GM21447 (cell line): ENCODE data around the gene ACKR2.

Source experiments
- ATAC-seq: cut with Tn5 transposase; IDR thresholded peaks from one replicate; pipeline ENCODE4 v1.9.1; 2021; ENCODE audit not compliant: unreplicated experiment

ACKR2 gene

DNA sequence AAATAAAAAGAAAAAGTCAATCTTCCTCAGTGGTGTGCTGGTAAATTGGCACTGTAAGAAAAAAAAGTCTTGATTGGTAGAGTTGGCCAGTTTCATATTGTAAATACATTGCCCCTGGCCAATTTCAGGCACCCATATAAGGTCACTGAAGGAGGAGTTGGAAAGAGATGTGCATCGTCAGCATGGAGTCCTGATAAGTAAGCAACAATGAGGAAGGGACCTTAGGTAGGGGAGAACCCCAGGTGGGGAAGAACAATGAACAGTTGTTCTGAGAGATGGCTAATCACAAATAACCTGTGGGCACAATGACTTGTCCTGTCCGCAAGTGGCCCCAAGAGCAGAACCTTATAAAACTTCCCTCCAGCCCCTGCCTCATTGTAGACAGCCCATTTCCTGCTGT, 75.1 kb downstream of the ACKR2 start:
- ATAC-seq, result no peak

DNA sequence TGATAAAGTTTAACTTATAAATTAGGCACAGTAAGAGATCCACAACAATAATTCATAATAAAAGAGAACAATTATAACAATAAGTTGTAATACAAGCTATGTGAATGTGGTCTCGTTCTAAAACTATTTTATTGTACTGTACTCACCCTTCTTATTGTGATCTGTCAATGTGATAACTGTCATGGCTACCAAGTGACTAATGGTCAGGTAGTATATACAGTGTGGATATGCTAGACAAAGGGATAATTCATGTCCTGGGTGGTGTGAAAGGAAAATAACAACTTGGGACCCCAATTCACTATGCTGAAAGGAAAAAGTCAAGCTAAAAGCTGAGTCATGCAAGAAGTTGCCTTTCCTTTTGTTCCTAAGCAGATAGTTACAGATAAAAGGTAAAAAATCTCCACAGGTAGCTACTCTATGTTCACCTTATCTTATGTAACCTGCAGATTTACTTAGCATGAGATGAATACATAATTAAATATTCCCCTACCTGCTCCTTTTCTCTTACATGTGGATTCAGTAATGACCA, 77.1 kb downstream of the ACKR2 start:
- ATAC-seq, result no peak

DNA sequence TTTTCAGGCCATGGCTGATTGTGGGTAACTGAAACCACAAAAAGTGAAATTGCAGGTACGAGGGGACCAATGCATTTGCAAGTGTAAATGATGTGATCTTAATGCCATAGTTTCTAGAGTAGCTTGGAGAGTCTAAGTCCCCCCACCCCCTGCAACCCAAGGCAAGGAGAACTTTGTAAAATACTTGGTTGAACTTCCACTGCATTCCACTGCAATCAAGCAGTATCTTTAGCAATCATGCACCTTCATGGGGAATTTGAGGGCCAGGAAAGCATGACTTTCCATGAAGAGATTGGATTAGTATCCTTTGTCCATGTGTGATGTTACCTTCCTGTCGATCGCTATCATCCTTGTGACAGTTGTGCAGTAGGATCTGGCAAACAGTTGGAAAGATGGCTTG, 77.8 kb downstream of the ACKR2 start:
- ATAC-seq, result no peak

DNA sequence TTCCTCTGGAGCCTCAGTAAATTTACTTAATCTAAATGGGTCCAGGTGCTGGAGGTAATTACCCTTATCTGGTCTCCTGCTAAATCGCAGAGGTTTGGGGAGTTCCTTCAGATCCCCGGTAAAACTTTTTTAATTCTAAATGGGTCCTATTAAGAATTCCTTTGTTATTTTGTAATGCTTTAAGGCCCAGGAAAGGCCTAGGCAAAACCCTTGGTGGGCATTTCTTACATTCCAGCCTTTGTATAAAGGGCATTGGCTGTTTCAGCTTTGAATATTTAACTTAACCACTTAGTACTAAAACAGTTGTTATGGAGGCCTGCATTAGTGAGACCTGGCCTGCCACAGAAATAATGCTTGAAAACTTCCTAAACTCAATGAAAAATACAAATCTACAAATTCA, 81.8 kb downstream of the ACKR2 start:
- ATAC-seq, result no peak

DNA sequence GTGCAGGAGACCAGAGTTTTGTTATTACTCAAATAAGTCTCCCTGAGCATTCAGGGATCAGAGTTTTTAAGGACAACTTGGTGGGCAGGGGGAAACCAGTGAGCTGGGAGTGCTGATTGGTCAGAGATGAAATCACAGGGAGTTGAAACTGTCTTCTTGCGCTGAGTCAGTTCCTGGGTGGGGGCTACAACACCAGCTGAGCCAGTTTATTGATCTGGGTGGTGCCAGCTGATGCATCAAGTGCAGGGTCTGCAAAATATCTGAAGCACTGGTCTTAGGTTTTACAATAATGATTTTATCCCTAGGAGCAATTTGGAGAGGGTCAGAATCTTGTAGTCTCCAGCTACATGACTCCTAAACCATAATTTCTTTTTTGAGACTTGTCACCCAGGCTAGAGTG, 82.9 kb downstream of the ACKR2 start:
- ATAC-seq, result no peak

DNA sequence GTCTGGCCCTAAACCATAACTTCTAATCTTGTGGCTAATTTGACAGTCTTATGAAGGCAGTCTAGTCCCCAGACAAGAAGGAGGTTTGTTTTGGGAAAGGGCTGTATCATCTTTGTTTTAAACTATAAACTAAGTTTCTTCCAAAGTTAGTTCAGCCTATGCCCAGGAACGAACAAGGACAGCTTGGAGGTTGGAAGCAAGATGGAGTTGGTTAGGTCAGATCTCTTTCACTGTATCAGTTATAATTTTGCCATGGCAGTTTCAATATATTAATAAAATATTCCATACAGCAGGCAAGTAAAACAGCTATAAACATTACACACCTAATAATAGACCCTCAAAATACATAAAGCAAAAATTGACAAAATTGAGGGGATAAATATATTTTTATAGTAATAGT, 83.6 kb downstream of the ACKR2 start:
- no peak for ATAC-seq

DNA sequence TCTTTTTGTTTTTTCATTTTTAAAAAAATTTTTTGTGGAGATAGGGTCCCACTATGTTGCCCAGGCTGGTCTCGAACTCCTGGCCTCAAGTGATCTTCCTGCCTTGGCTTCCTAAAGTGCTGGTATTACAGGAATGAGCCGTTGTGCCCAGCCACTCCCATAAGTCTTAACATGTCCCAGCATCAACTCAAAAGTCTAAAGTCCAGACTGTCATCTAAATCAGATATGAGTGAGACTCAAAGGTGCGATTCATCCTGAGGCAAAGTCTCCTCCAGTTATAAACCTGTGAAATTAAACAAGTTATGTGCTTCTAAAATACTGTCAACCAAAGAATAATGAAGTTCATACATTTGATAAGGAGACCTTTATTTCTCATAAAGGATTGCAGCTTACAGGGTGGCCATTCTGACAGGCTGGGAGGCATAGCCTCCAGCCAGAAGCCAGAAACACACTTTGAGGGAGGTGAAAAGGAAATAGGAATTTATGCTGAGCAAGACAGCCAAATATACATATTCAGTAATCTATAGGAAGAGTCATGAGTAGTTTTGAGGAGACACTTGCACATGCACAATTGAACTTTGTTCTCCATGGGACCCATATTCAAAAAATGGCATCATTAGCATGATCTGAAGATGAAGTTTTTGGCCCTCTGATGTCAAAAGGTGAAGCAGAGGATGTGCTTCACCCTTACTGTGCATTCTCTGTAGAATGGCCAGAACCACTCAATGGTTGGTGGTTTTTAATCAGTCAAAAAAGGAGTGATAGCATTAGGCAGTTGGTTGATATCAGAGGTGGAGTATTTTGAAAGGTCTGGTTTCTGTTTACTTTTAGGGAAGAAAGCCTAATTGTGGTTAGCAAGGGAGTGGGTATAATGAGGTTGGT, 85.7 kb downstream of the ACKR2 start:
- no peak for ATAC-seq

DNA sequence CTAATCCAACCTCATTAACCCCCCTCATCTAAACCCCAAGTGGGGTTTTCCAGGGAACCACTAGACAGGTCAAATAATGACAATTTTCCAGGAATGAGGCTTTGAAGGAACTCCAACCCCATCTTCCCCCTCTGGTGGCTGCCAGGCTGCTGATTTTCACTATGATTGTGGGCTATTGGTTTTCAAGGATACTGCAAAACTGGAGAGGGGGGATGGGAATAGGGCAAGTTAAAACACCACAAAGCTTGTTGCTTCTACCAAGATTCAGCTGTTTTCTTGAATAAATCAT, 86.3 kb downstream of the ACKR2 start:
- ATAC-seq, result no peak

DNA sequence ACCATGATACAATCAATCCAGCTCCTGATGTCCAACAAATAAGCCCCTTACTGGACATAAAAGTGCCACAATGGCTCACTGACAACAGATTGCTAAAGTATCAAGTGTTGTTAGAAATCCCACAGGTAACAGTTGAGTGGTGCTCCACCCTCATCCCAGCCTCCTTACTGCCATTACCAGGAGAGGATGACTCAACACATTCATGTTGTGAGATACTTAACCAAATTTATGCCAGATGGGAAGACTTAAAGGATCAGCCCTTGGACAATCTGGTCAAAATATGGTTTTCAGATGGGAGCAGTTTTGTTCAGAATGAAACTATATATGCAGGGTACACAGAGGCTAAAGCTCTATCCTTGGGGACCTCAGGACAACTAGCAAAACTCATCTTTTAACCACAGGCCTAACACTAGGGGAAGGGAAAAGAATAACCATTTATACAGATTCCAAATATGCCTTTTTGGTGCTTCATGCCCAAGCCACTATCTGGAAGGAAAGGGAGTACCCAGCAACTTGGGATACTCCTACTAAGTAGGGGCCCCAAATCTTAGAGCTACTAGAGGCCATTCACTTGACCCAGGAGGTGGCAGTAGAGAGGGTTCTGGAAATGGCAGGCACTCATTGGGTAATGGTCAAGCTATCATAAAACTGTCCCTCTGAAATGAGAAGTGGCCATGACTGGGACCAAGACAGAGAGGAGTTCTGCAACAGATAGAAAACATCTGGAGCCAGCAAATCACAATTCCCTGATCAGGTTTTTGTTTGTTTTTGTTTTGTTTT, 89.8 kb downstream of the ACKR2 start:
- ATAC-seq, result no peak

DNA sequence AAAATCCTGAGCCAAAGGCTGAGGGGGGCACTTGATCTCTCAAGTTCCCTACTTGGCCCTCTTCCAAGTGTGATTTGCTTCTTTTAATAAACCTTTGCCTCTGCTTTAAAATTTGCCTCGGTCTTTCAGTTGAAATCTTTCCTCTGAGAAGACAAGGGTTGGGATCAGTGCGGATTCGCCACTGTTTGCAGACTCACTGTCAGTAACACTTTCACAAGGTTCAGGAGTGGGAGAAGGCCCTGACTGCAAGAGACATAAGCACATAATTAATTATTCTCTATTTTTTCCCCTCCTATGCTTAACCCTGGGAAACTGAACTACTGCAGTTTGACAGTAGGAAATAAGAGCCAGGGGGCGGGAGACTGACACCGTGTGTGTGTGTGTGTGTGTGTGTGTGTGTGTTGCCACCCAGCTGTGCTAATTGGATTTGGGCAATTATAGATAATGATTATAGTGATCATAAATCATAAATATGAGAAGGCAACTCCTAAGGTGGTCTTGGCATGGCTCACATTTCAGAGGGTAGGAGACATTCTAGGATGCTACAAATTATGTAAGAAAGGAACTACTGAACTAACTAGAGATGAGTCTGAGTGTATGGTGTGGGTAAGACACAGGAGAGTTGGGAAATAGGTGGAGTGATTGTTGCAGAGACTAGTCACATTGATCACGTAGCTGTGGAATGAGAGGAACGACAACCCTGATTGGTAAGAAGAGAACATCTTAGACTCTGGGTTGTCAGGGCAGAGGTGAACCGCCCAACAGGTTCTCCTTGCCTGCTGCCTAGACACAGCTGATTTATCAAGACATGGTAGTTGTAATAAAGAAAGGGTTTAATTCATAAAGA, 91.2 kb downstream of the ACKR2 start:
- no peak for ATAC-seq

DNA sequence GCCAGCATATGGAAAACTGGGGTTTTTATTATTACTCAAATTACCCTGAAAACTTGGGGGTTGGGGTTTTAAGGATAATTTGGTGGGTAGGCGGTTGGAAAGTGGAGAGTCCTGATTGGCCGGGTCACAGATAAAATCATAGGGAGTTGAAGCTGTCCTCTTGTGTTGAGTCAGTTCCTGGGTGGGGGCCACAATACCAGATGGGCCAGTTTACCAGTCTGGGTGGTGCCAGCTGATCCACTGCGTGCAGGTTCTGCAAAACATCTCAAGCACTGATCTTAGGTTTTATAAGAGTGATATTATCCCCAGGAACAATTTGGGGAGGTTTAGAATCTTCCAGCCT, 91.8 kb downstream of the ACKR2 start:
- ATAC-seq, result no peak

DNA sequence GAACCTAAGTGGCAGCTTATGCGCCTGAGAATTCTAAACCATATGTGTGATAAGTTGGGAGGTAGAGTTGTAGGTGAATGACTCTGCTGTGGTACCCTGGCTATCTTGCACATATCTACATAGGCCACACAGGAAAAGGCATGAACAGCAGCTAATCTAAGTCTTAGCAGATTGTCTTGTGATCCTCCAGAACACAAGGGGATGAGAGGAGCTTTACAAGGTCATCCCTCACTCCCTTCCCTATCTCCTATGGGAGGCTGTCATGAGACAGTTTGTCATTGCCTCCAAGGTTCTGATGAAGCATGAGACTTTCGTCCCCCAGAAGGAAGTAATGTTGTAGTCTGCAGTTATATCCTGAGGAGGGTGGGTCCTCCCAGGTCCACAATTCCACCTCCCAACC, 93.0 kb downstream of the ACKR2 start:
- no peak for ATAC-seq

DNA sequence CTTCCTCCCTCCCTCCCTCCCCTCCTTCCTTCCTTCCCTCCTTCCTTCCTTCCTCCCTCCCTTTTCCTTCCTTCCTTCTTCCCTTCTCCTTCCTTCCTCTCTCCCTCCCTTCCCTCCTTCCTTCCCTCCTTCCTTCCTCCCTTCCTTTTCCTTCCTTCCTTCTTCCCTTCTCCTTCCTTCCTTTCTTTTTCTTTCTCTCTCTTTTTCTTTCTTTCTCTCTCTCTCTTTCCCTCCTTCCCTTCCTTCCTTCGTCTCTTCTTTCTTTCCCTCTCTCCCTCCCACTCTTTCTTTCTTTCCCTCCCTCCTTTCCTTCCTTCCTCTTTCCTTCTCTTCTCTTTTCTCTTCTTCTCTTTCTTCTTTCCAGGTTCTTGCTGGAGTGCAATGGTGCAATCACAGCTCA, 94.8 kb downstream of the ACKR2 start:
- ATAC-seq, result no peak

DNA sequence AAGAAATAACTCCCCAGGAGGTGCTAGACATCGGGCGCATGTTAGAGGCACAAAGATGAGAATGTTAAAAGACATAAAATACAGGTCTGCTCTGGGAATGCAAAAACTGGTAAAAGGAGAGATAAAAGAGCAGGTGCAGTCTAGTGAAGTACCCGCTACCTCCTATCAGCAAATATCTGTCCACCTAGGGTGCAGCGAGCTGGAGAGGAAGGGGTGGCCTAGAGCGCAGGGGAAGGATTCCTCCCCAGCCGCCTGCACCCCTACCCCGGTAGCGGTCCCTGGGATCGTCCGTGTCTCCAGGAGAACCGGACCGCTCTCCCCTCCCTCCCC, 96.5 kb downstream of the ACKR2 start:
- no peak for ATAC-seq

DNA sequence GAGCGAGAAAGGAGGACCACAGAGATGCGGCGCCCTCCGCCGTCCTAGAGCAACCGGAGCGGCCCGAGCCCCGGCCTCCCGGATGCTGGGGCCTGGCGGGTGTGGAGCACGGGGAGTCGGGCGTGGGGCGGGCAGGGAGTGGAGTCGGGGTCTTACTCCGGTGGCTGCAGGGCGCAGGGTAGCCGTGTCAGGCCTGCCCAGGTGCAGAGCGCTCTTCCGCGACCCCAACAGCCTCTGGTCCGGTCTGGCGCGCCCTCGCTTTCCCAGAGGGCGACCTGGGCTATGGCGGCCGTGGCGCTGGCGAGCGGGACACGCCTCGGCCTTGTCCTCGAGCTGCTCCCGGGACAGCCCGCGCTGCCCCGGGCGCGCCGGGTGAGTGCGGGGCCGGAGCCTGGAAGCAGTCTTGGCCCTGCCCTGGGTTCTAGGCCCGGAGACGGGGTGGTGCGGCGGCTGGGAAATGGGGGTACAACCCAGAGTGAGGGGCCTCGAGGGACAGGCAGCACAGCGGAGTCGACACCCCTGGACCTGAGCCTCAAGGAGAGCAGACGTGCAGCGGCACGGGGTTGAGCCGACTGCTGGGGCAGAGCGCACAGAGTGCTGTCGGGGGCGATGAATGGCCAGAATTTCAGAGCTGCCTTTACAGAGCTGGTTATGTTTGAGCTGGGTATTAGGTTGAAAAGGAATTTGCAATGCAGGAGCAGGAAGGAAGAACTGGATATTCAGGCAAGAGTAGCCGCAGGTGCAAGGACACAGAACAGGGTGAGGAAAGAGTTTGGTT, 97.0 kb downstream of the ACKR2 start, which contains the start of gene ZNF662:
Gene ZNF662, plus strand, starts transcription at position 73 of the 778 bp plus-strand sequence. CDS start 1,973 bp downstream, outside the sequence.
- ATAC-seq, result no peak

DNA sequence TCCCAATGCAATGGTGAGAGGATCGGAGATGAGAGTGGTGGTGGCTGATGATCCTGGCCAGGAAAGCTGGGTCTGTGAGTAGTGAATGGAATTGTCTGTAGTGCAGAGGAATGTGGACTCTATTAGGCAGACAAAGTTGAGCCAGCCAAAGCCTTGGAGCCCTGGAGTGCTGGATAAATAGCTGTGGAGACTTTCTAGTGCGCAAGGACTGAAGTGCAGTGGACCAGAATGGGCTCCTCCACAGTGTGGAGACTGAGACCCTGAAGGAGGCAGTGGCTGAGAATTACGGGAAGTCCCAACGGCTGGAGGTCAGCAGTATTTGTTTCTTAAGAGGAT, 97.6 kb downstream of the ACKR2 start:
- ATAC-seq, result no peak

DNA sequence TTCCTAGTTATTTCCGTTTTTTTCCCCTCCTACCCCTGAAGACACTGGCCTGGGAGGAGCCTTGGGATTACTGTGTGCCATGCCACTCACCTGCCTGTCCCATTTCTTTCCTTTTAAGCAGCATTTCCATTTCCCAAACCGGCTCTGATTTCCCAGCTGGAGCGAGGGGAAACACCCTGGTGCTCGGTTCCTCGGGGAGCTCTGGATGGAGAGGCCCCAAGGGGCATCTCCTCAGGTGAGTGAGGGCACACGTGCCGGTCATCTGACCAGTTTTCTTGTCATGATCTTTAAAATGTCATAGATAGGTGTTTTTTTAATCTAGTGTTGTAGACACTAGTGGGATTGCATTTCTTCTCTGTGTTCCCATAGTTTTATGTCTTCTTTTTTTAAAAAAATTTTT, 99.4 kb downstream of the ACKR2 start:
- ATAC-seq, result no peak

DNA sequence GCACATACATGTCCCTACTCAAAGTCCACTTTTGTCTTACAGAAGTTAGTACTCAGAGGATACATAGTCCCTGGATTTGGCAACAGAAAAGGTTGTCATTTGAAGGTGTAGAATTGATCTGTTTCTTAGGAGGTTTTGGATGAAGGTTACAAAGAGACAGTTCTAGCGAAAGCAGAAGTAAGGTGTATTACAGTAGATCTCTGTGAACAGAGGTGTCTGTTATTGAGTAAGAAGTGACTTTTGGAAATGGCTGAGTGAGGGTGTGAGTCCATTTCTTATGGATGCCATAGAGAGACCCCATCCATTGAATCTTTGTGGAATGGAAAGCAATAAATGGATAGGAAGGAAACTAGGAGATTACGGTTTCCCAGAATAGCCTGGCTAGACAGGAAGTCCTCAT, 102.3 kb downstream of the ACKR2 start:
- ATAC-seq, result no peak

DNA sequence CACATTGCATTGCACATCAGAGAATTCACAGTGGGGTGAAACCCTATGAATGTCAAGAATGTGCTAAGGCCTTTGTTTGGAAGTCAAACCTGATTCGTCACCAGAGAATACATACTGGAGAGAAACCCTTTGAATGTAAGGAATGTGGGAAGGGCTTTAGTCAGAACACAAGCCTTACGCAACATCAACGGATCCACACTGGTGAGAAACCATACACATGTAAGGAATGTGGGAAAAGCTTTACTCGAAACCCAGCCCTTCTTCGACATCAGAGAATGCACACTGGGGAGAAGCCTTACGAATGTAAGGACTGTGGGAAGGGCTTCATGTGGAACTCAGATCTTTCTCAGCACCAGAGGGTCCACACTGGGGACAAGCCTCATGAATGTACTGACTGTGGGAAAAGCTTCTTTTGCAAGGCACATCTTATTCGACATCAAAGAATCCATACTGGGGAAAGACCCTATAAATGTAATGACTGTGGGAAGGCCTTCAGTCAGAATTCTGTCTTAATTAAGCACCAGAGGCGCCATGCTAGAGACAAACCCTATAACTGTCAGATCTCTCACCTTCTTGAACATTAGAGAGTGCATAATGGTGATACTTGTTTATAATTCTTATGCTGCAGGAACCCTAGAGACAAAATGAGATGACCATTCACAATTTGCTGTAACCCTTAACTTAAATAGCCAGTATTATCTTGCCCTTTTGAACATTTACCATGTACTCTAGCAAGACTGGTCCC, 105.7 kb downstream of the ACKR2 start:
- no peak for ATAC-seq
